ENCODE results near the gene DLGAP4.

Gene DLGAP4

DNA sequence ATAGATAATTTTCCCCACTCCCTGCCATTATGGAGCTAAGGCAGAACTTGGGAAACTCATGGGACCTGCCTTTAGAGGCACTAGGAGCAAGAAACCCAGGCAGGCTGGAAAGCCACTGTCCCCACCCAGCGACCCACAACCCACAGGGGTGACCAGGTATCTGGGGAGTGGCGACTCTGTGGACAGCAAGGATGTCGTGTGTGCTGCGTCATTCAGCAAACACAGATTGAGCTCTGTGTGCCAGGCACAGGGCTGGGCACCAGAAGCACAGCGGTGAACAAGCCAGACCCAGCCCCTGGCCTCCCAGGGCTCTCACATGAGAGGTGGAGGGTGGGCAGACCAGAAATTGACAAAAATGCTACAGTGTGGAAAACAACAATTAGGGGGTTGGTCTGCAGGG is 27.7 kb downstream of the DLGAP4 start:
- no peak for DNase-seq (ENCODE audit: low spot score)

GRCh38 chr20:36334281-36335205 is 28.4 kb downstream of the DLGAP4 start:
- no peak for DNase-seq (ENCODE audit: low spot score)

DNA sequence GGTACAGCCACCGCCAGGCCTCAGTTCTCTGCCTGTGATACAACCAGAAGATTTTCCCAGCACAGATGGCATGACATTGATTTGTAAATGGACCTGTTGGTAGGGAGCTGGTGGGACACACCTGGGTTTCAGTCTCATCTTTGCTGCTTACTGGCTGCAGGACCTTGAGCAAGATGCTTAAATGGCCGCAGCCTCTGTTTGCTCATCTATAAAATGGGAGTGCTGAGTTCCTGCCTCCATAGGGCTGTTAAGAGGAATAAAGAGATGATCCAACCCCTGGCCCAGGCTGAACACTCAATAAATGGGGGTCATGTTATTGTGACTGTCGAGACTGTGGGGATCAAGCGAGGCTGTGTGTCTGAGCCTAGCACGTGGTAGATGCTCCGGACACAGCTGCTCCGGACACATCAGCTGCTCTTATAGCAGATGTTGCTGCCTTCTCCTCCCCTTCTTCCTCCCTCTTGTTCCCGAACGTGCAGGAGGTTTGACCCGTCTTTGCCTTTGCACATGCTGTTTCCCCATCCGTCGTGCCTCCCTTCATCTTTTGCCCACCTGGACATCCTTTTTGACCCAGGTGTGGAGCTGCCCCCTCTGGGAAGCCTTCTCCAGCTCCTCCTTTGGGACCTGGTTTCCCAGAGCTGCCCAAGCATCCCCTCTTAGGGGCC is 29.2 kb downstream of the DLGAP4 start:
- DNase-seq (ENCODE audit: low spot score): no peak

DNA sequence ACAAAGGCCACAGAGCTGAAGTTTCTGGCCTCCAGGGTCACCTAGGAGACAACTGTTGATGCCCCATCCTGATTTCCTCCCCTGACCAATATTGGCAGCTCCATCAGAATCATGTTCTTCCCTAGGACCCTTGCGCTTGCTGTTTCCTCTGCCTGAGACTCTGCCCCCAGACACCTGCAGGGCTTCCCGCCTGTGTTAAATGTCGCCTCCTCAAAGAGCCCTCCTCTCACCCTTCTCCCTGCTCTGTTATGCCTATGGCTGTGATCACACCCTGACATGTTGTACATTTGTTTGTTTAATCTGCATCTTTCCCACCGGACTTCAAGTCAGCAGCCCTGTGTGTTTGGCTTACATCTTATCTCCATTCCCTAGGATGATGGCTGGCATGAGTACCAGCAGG is 30.1 kb downstream of the DLGAP4 start:
- DNase-seq (ENCODE audit: low spot score): no peak

DNA sequence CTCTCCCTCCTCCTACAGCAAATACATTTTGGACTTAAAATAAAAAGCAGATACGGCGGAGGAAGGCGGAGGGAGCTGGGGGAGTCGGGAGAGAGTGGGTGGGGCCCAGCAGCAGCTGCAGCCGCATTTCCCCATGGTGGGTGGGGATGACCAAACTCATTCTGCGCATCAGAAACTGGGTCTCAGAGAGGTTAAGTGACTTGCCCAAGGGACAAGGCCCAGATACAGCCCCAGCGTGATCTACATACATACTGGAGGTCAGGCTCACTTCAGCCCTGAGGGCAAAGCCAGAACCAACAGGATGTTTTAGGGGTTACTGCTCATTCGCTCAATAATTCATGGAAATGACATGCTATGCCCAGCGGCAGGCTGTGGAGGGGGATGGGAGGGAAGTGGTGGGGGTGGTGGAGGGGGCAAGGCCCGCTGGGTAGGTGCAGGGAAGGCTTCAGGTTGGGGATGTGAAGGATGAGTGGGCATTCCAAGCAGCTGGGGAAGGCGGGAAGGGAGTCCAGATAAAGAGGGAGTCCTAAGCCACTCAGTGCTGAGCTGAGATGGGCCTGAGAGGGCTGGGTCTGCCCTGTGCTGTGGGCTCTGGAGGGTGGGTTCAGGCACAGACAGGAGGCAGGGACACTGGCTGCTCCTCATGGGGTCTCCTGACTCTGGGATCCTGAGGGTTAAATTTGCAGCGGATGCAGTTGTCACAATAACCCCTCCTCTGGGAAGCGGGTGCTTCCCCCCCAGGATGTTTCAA is 31.0 kb downstream of the DLGAP4 start:
- DNase-seq (ENCODE audit: low spot score): no peak

DNA sequence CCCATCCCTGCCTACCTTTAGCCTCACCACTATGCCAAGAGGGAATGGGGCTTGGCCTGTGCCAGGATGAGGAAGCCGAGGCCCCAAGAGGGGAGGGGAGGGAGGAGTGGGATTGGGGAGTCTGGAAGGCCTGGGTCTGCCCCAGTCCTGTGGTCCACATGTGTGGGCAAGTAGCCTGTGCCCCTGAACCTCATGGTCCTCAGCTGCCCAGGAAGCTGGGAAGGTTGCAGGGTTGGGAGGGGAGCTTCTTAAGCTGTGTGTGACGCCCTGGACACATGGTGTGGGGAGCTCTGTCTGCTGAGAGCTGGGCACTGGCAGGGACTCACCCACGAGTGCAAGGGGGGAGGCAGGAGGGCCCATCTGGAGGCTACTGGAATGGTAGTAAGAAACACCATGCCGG is 31.7 kb downstream of the DLGAP4 start:
- DNase-seq (ENCODE audit: low spot score): no peak

DNA sequence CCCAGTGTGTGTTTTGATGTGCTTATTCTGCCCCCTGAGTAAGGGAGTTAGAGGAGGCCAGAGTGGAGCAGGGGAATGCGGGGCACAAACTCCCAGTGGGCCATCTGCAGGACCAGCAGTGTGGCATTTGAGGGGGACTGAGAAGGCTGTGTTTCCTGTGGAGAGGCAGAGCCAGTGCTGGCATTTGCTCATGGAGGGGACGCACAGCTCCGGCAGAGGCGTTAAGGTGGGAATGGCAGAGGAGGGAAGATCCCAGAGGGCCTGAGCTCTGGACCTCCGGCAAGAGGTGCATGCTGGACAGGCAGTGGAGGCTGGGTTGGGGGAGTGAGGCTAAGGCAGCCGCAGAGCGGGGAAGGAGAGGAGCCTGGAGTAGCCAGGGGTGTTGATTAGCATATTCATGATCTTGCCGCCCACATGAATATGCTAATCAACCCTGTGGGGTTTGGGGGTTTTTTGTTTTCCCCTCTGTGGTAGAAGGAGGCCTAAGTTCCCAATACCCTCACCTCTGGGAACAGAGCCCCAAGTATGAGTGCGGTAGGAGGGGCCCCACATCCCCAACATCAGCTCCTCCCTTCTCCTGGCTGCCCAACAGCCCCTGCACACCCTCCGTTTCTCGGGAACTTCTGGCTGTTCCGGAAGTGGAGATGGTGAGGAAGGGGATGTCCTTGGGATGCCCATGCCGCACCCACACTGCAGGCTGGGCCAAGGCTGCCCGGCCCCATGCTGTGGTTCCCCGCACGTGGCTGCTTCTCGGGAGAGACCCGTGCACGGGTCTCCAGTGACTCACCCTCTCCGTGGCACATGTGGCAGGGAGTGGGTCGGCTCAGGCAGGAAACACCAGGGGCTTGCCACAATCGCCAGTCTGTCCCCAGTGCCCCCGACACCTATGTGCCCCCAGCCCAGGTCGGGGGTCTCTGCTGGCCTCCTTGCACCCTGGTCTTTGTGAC is 33.8 kb downstream of the DLGAP4 start:
- DNase-seq (ENCODE audit: low spot score): no peak

- DNase-seq (ENCODE audit: low spot score): no peak
Measured at GRCh38 chr20:36340593-36340990, 34.5 kb downstream of the DLGAP4 start.

- DNase-seq (ENCODE audit: low spot score): no peak
Measured at GRCh38 chr20:36341331-36342020, 35.3 kb downstream of the DLGAP4 start.

DNA sequence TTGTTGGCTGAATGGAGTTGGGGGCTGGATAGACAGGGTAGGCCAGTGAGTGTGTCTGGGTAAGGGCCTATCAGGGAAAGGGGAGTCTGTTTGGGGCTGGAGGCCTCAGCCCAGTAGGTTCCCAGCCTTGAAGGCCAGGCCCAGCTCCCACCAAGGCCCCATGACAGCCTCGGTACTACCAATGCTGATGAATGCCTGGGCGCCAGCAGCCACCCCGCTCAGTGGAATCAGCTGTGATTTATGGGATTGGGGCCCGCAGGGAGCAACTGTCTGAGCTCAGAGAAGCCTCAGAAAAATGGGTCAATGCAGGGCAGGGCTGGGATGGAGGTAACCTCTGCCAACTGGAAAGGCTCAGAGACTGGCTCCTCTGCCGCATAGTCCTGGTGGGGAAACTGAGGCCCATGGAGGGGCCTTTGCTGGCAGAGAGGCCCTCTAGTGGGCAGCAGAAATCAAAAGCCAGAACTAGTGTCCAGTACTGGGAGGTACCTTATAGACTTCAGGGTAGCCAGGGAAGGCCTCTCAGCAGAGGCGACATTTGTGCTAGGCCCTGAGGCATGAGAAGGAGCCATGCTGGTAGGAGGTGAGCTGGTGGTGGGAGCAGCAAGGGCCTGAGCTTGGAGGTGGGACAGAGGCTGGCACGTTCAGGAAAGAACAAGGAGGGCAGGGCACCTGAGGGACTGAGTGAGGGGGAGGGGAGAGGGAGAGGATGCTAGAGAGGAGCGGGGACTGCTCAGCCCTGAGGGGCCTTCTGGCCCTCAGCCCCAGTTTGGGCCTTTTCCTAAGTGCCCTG is 36.4 kb downstream of the DLGAP4 start:
- no peak for DNase-seq (ENCODE audit: low spot score)

DNA sequence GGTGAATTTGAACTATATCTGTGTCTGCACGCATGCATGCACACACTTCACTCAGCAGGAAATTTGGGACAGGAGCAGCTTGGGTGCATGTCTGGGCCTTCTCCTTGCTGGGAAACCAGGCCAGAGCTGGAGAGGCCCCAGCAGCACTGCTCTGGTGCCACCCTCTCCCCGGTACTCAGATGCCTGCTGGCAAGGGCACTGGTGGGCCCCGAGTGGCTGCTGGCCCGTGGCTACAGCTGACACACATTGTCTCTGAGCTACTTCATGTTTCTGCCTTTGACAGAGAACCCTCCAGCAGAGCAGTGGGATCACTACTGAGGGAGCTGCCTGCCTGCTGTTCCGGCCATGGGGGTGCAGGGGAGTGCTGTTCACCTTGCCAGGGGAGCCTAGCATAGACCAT is 37.5 kb downstream of the DLGAP4 start:
- no peak for DNase-seq (ENCODE audit: low spot score)

DNA sequence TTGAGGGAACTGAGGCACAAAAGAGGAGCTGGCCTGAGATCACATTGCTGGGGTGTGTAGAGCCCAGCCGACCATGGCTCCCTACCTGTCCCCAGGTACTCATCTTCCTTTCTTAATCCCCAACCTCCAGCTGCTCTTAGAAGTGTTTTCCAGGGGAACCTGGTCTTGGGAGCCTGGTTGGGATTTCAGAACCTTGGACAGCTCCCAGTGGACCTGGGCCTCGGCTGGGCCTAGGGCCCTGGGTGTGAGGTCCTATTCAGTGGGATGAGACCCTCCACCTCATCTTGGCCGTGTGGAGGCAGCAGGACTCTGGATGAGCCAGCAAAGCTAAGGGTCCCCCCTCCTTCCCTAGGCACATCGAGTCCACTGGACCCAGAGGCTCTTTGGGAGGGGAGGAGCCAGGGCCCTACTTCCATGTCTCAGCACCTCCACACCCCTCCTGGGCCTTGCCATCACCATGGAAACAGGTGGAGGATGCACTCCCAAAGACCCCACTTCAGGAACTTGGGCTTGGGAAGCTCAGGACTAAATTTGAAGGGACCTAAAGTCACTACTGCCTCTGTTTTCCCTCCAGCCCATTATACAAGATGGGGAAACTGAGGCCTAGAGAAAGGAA is 38.5 kb downstream of the DLGAP4 start:
- no peak for DNase-seq (ENCODE audit: low spot score)

DNA sequence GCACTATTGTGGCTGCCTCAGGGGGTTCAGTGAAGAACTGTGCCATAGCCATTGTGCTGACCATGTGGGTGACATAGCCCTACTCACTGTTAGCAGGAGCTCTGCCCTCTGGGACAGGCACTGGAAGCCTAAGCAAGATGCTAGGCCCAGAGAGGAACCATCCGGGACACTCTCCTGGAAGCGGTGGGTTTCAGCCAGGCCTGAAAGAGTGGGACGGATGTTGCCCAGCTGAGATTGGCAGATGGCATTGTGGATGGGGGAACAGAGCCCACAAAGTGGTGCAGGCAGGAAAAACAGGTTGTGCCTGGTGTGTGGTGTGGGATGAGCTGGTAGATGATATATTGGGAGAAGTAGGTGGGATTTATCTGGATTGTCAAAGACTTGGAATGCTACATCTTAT is 40.1 kb downstream of the DLGAP4 start:
- DNase-seq (ENCODE audit: low spot score): no peak

GRCh38 chr20:36349384-36350170 is 43.4 kb downstream of the DLGAP4 start:
- DNase-seq (ENCODE audit: low spot score): no peak

DNA sequence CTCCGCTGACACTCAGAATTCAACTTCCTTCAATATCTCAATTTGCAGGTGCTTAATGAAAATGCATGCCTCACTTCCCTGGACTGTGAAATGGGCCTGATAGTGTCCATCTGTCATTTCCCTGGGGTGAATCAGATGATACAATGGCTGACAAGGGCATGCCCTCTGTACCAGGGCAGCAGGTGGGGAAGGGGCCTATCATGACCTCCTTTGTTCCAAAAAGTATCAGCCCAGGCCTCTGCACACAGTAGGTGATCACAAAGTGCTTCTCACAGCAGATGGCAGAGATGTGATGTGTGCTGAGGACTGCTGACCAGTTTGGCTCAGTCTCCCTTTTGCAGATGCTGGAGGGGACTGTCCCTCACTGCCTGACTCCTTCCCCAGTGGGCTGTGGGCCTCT is 44.3 kb downstream of the DLGAP4 start:
- DNase-seq (ENCODE audit: low spot score): no peak

DNA sequence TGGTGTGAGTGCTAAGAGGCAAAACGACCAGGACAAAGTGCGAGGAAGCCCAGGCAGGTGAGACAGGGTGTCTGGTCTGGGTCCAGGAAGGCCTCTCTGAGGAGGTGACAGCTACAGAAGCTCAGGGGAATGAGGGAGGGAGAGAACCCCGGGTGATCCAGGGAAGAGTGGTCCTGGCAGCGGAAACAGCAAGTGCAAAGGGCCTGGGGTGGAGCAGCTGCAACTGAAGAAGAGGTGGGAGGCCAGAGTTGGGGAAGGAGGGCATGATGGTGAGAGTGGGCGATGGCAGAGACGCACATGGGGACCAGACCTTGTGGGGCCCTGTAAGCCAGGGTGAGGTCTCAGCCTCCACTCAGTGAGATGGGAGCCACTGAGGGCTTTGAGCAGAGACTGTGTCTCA is 45.8 kb downstream of the DLGAP4 start:
- DNase-seq (ENCODE audit: low spot score): no peak

GRCh38 chr20:36352843-36353553 is 46.9 kb downstream of the DLGAP4 start:
- DNase-seq (ENCODE audit: low spot score): no peak

GRCh38 chr20:36353740-36354139 is 47.6 kb downstream of the DLGAP4 start:
- no peak for DNase-seq (ENCODE audit: low spot score)
